Activated naive CD4-positive, alpha-beta T cell treated with anti-CD3 and anti-CD28 coated beads for 36 hours (primary cell): Measurements from ENCODE around the gene PRTN3. TPM values are rescaled to one million over a fixed set of nuclear protein-coding genes. Genes with fewer than 3 reads are reported as not detected.

ENCODE experiments used
- CTCF ChIA-PET: fragments of 350-600 bp; sonication (Branson Sonifier 250); formaldehyde crosslinking; loops from one replicate; lab custom pipeline; 2021; ENCODE audit warnings: antibody characterized with exemption; lab: Charles Lee
- DNase-seq: peaks from one replicate; pipeline ENCODE4 v3.0.0-alpha.2; 2020
- H3K27ac Mint-ChIP-seq: one replicate; pipeline ENCODE4 v1.8.0; 2021; ENCODE audit warnings: mild to moderate bottlenecking, mixed read lengths
- H3K27me3 Mint-ChIP-seq: one replicate; pipeline ENCODE4 v1.8.0; 2021; ENCODE audit warnings: low read depth, mixed read lengths
- H3K36me3 Mint-ChIP-seq: one replicate; pipeline ENCODE4 v1.8.0; 2021; ENCODE audit warnings: low read depth, mixed read lengths
- H3K4me1 Mint-ChIP-seq: one replicate; pipeline ENCODE4 v1.8.0; 2021; ENCODE audit warnings: low read depth, mixed read lengths
- H3K4me3 Mint-ChIP-seq: one replicate; pipeline ENCODE4 v1.8.0; 2021; ENCODE audit warnings: mild to moderate bottlenecking, moderate library complexity, mixed read lengths
- H3K9me3 Mint-ChIP-seq: one replicate; pipeline ENCODE4 v1.8.0; 2021; ENCODE audit warnings: mixed read lengths
- intact Hi-C: fragments of 100-400 bp; cut with micrococcal nuclease; formaldehyde crosslinking; loops from one replicate; pipeline ENCODE4 v1.15.1; 2023
- total RNA-seq, 2 experiments: library from RNA; stranded (reverse); gene quantifications; one replicate each; pipeline ENCODE4 v1.2.3, GENCODE V29; 2021

PRTN3 gene
- total RNA-seq, 2 experiments from 2014 or later = not detected

GRCh38 chr19:798415-799075 is 42.3 kb upstream of the PRTN3 start:
- Mint-ChIP-seq H3K27me3 (no peaks in the 10 kb centered on the region), H3K36me3 (peaks cover 39% of the 10 kb centered on the region), H3K4me3 (peak overlapping the region; percentile 87), H3K27ac (peak overlapping the region; percentile 87), H3K4me1 (peaks cover 37% of the 10 kb centered on the region), H3K9me3 (no peaks in the 10 kb centered on the region)
- CTCF ChIA-PET = interaction anchor here (1.1 kb wide), 1 partner anchor 446 kb away, joined by 3 read pairs; no protein-coding TSS in a partner anchor
- intact Hi-C loops = loop anchor here (1.0 to 5.0 kb wide), 3 partner anchors 11 to 454 kb away; partner anchors contain the start of gene POLR2E
- DNase-seq = no peak

- Mint-ChIP-seq H3K4me1 (peaks cover 37% of the 10 kb centered on the region), H3K27ac (peak overlapping the region; percentile 87), H3K36me3 (peaks cover 44% of the 10 kb centered on the region), H3K4me3 (peak overlapping the region; percentile 87), H3K9me3 (no peaks in the 10 kb centered on the region), H3K27me3 (no peaks in the 10 kb centered on the region)
- DNase-seq = no peak
- intact Hi-C loops = loop anchor here (5.0 kb wide), 2 partner anchors 298 to 453 kb away; partner anchors contain the start of gene POLR2E
- CTCF ChIA-PET = interaction anchor here (0.7 to 1.1 kb wide), 2 partner anchors 65 to 445 kb away, joined by 3 to 4 read pairs; no protein-coding TSS in a partner anchor
Observed at GRCh38 chr19:799076-799881, 41.5 kb upstream of the PRTN3 start.

GRCh38 chr19:800360-801029 is 40.3 kb upstream of the PRTN3 start:
- Mint-ChIP-seq H3K4me1 (peaks cover 37% of the 10 kb centered on the region), H3K4me3 (peak overlapping the region; percentile 87), H3K36me3 (peaks cover 46% of the 10 kb centered on the region), H3K27me3 (no peaks in the 10 kb centered on the region), H3K9me3 (no peaks in the 10 kb centered on the region), H3K27ac (peak overlapping the region; percentile 87)
- CTCF ChIA-PET = no interaction called here
- no peak for DNase-seq
- intact Hi-C loops = no loop called here

GRCh38 chr19:801030-801860 is 39.6 kb upstream of the PRTN3 start:
- DNase-seq = no peak
- intact Hi-C loops = no loop called here
- Mint-ChIP-seq H3K27me3 (no peaks in the 10 kb centered on the region), H3K36me3 (peaks cover 46% of the 10 kb centered on the region), H3K4me3 (peak overlapping the region; percentile 52), H3K4me1 (peaks cover 37% of the 10 kb centered on the region), H3K9me3 (no peaks in the 10 kb centered on the region), H3K27ac (peak overlapping the region; percentile 18)
- CTCF ChIA-PET = no interaction called here

- H3K36me3 Mint-ChIP-seq = peaks cover 51% of the 10 kb centered on the region
- intact Hi-C loops = no loop called here
Observed at GRCh38 chr19:801861-802497, 38.8 kb upstream of the PRTN3 start.

GRCh38 chr19:802498-803098 is 38.2 kb upstream of the PRTN3 start:
- intact Hi-C loops = no loop called here
- peak overlapping the region; percentile 50 for H3K27ac Mint-ChIP-seq

More at GRCh38 chr19:801861-802497, 38.8 kb upstream of the PRTN3 start:
- H3K27me3 Mint-ChIP-seq = no peaks in the 10 kb centered on the region
- CTCF ChIA-PET = interaction anchor here (0.6 kb wide), 1 partner anchor 112 kb away, joined by 3 read pairs; no protein-coding TSS in a partner anchor
- peak overlapping the region; percentile 15 for H3K4me3 Mint-ChIP-seq
- no peak overlapping the region for H3K27ac Mint-ChIP-seq
- peaks cover 35% of the 10 kb centered on the region for H3K4me1 Mint-ChIP-seq
- DNase-seq = no peak
- H3K9me3 Mint-ChIP-seq = no peaks in the 10 kb centered on the region

GRCh38 chr19:803099-803561 is 37.7 kb upstream of the PRTN3 start:
- H3K27me3 Mint-ChIP-seq = no peaks in the 10 kb centered on the region
- H3K27ac Mint-ChIP-seq = no peak overlapping the region
- no peak overlapping the region for H3K4me3 Mint-ChIP-seq
- intact Hi-C loops = no loop called here
- CTCF ChIA-PET = no interaction called here
- DNase-seq = no peak
- H3K9me3 Mint-ChIP-seq = no peaks in the 10 kb centered on the region
- H3K36me3 Mint-ChIP-seq = peaks cover 61% of the 10 kb centered on the region
- H3K4me1 Mint-ChIP-seq = peaks cover 35% of the 10 kb centered on the region

More at GRCh38 chr19:802498-803098, 38.2 kb upstream of the PRTN3 start:
- DNase-seq = no peak
- Mint-ChIP-seq H3K4me1 (peaks cover 35% of the 10 kb centered on the region), H3K4me3 (no peak overlapping the region), H3K9me3 (no peaks in the 10 kb centered on the region), H3K27me3 (no peaks in the 10 kb centered on the region), H3K36me3 (peaks cover 56% of the 10 kb centered on the region)
- CTCF ChIA-PET = interaction anchor here (0.6 kb wide), 1 partner anchor 113 kb away, joined by 3 read pairs; no protein-coding TSS in a partner anchor

GRCh38 chr19:803686-804418 is 36.9 kb upstream of the PRTN3 start:
- Mint-ChIP-seq H3K4me3 (no peak overlapping the region), H3K36me3 (peaks cover 58% of the 10 kb centered on the region), H3K4me1 (peaks cover 35% of the 10 kb centered on the region), H3K27ac (no peak overlapping the region), H3K27me3 (no peaks in the 10 kb centered on the region), H3K9me3 (no peaks in the 10 kb centered on the region)
- intact Hi-C loops = no loop called here
- no peak for DNase-seq
- CTCF ChIA-PET = no interaction called here

- Mint-ChIP-seq H3K4me3 (peak overlapping the region; percentile 41), H3K27me3 (no peaks in the 10 kb centered on the region), H3K4me1 (peaks cover 30% of the 10 kb centered on the region), H3K9me3 (no peaks in the 10 kb centered on the region), H3K36me3 (peaks cover 54% of the 10 kb centered on the region), H3K27ac (no peak overlapping the region)
- CTCF ChIA-PET = no interaction called here
- no peak for DNase-seq
- intact Hi-C loops = no loop called here
Observed at GRCh38 chr19:804419-805165, 36.2 kb upstream of the PRTN3 start.

- no peak for DNase-seq
- no peaks in the 10 kb centered on the region for H3K27me3 Mint-ChIP-seq
- H3K9me3 Mint-ChIP-seq = no peaks in the 10 kb centered on the region
- H3K27ac Mint-ChIP-seq = no peak overlapping the region
- H3K4me3 Mint-ChIP-seq = peak overlapping the region; percentile 41
- H3K36me3 Mint-ChIP-seq = peaks cover 54% of the 10 kb centered on the region
- CTCF ChIA-PET = no interaction called here
- peaks cover 24% of the 10 kb centered on the region for H3K4me1 Mint-ChIP-seq
- intact Hi-C loops = no loop called here
Observed at GRCh38 chr19:805166-805551, 35.6 kb upstream of the PRTN3 start.
